Colon (tissue), 2 donors: ENCODE measurements around the gene ATXN2.
"Not testable (repeated sequence)": the region's sequence is repeated elsewhere in the genome, so short reads cannot be mapped to it uniquely, and the experiment has no call there.

Source experiments
- FAIRE-seq: peaks from 2 replicates; lab custom pipeline; 2012; peaks lifted over from hg19 to GRCh38; lab: Jason Lieb, UNC
- donor health status: control.
- donor health status: control.

The ATXN2 gene

GRCh38 chr12:111570084-111570961, 28.8 kb downstream of the ATXN2 start:
- no peak for FAIRE-seq

- no peak for FAIRE-seq
Observed at GRCh38 chr12:111569363-111570083, 29.6 kb downstream of the ATXN2 start.

GRCh38 chr12:111560844-111561243, 38.3 kb downstream of the ATXN2 start:
- FAIRE-seq, result not testable (repeated sequence)

- no peak for FAIRE-seq
Observed at GRCh38 chr12:111558107-111558376, 41.1 kb downstream of the ATXN2 start.

- no peak for FAIRE-seq
Observed at GRCh38 chr12:111557271-111558106, 41.6 kb downstream of the ATXN2 start.

DNA sequence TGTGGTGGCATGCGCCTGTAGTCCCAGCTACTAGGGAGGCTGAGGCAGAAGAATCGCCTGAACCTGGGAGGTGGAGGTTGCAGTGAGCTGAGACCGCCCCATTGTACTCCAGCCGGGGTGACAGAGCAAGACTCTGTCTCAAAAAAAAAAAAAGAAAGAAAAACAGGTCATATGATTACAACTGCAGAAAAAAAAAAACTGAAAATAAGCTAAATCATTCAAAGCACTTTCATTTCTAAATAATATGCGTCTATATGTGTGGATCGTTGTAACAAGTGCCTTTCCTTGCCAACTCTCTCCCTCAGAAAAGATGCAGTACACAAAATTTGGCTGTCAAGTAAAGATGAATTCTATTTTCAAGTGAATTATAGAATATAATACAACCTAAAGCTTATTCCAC, 42.4 kb downstream of the ATXN2 start:
- no peak for FAIRE-seq

DNA sequence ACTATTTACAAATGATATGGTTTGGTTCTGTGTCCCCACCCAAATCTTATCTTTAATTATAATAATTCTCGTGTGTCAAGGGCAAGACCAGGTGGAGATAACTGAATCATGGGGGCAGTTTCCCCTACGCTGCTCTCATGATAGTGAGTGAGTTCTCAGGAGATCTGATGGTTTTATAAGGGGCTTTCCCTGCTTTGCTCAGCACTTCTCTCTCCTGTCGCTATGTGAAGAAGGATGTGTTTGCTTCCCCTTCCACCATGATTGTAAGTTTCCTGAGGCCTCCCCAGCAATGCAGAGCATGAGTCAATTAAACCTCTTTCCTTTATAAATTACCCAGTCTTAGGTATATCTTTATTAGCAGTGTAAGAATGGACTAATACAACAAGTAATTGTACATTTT, 43.8 kb downstream of the ATXN2 start:
- FAIRE-seq, result not testable (repeated sequence)

- FAIRE-seq, result no peak
Observed at GRCh38 chr12:111546758-111547383, 52.2 kb downstream of the ATXN2 start.

- no peak for FAIRE-seq
Observed at GRCh38 chr12:111546171-111546570, 52.9 kb downstream of the ATXN2 start.

- no peak for FAIRE-seq
Observed at GRCh38 chr12:111544032-111544431, 55.1 kb downstream of the ATXN2 start.

DNA sequence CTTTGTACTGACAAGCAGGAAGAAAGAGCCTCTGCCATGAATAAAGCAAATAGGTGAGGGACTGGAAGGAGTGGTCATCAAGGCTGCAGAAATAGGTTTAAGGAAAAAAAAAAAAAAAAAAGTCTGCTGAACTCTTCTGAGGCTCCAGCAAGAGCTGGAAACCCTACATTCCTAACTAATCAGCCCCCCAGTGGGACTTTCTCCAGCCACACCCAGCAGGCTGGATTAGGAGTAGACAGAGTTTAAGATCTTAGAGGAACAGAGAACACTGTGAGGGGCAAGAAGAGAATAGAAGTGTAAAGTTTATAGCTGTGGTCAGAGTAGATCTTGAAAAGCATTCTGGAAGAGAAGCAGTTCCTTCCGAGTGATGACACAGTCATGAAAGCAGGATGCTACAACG, 66.4 kb downstream of the ATXN2 start:
- no peak for FAIRE-seq

DNA sequence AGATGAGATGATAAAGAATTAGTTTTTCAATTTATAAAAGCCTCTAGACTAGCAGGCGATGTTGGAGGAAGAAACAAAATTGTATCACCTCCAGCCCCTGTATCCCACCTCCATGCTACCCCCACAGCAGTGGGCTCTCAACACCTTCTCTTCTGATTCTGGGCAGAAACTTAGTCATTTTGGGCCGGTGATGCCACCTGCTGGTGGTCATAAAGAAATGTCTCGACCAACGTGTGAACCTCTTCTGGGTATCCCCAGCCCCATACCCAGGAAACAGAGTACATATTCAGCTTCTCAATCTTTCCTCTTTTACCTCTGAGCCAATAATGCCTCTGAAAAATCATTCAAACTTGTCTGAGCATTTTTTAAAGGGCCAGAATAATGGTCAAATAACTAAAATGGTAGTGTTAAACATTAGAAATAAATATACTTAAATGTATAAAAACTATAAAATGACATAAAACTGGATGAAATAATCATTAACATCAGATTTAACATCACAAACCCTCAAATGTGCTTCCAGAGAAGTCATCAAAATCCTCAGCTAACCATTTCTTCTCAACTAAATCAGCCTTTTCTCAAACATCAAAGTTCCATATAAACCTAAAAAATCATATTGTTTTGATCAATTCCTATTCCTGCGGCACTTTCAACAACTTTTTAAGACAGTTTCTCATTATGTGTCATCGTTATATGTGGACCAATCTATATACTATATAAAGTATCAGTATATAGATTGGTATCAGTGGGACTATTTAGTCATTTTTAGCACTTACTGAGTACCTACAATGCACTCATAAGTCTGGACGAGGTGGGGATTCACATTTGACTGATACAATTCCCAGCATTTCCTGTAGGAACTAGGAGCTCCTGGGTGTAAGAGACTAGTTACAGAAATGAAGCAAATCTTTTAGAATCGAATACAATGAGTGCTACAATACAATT, 69.4 kb downstream of the ATXN2 start:
- FAIRE-seq, result no peak

DNA sequence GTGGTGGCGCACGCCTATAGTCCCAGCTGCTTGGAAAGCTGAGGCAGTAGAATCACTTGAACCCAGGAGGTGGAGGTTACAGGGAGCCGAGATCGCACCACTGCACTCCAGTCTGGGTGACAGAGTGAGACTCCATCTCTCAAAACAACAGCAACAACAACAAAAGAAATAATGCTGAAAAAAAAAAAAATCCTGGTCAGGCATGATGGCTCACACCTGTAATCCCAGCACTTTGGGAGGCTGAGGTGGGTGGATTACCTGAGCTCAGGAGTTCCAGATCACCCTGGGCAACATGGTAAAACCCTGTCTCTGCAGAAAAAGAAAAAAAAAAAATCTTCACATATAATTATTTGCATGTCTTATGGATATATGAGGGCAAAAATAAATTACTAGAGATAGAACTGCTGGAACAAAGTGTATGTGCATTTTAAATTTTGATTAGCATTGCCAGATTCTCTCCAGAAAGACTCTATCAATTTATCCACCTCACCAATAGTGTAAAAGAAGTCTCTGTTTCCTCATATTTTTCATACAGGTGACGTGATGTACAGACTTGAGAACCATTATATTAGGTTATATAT, 75.4 kb downstream of the ATXN2 start:
- no peak for FAIRE-seq

DNA sequence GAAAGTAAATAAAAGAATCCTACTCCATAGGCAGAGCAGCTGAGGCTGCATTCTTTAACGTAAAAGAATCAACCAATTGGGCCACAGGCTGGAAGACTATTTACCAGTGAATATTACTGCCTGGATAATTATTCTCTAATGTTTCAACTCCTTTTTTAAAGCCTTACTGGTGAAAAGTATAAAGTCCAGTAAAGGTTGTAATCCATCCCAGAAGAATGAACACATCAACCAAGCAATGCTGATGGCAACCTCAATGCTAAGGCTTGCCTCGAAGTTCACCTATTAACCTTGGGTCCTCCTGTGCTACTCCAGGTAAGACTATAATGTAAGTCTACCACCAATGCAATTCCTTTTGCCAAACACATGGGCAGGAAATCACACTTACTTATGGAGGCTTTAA, 77.3 kb downstream of the ATXN2 start:
- no peak for FAIRE-seq

DNA sequence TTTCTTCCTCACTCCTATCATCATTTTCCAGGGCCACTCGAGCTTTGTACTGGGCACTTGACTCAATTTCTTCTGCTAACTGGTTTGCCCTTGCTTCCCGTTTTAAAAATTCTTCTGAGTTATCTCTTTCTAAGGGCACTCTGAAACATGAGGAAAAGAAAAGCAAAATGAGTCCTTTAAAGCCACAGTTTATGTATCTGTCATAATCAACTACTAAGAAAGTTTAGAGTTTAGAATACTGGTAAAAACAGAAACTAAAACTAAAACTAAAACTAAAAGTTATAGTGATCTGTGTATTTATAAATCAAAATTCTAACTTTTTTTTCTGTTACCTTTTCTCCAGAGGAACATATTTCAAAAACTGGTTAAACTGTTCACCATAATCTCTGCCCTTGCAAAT, 79.2 kb downstream of the ATXN2 start:
- no peak for FAIRE-seq

DNA sequence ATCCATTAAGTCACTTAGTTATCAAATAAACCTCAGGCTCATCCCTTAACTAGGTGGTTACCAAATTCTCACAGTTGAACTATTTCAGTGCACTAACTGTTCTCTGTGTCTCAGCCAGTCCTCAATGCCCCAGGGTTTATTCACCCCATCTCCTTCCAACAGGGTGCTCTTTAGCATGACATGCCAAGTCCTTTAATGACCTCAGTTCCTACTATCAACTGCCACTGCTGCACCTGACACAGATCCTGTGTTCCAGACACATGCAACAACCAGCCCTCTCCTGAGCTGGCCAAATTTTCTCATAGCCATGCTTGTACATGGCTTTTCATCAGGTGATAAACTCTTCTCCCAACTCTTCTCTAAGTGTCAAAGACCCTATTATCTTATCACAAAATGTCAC, 80.0 kb downstream of the ATXN2 start:
- FAIRE-seq, result no peak

GRCh38 chr12:111507719-111508118, 91.4 kb downstream of the ATXN2 start:
- not testable (repeated sequence) for FAIRE-seq

DNA sequence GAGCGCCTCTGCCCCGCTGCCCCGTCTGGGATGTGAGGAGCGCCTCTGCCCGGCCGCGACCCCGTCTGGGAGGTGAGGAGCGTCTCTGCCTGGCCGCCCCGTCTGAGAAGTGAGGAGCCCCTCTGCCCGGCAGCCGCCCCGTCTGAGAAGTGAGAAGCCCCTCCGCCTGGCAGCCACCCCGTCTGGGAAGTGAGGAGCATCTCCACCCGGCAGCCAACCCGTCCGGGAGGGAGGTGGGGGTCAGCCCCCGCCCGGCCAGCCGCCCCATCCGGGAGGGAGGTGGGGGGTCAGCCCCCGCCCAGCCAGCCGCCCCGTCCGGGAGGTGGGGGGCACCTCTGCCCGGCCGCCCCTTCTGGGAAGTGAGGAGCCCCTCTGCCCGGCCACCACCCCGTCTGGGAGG, 91.9 kb downstream of the ATXN2 start:
- not testable (repeated sequence) for FAIRE-seq

DNA sequence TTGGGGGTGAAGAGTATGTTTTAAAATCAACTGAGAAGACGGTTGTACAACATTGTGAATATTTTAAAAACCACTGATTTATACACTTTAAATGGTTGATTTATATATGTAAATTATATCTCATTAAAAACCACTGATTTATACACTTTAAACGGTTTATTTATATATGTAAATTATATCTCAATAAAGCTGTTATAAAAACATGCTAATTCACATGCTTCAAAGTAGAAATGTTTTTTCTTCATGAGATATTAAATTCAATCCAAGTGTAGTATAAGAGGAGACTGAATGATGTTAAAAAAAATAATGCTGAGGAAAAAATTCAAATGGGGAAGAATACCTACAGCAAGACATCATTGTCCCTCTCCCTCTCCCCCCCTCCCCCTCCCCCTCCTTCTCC, 92.9 kb downstream of the ATXN2 start:
- no peak for FAIRE-seq

DNA sequence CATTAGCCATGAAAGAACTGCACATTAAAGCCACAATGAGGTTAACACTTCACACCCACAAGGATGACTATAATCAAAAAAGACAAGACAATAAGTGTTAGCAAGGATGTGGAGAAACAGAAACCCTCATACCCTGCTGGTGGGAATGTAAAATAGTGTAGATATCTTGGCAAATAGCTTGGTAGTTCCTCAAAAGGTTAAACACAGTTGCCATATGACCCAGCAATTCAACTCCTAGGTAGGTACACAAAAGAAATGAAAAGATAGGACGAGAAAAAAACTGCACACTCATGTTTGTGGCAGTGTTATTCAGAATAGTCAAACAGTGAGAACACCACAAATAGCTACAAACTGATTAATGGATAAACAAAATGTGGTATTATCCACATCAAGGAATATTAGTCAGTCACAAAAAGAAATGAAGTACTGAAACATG, 93.5 kb downstream of the ATXN2 start:
- no peak for FAIRE-seq

- no peak for FAIRE-seq
Observed at GRCh38 chr12:111503116-111503515, 96.0 kb downstream of the ATXN2 start.
